Left lung (tissue), 10 donors: ENCODE results near the gene GRB10. TPM values are rescaled to one million over a fixed set of nuclear protein-coding genes. Genes with fewer than 3 reads are reported as not detected.

Experiments used
- ATAC-seq: fragments of 200-7000 bp; cut with Tn5 transposase; one replicate; pipeline ENCODE4 v1.9.1; 2020; ENCODE audit warnings: moderate library complexity
- DNase-seq, 4 donors: peaks; one replicate each; pipeline ENCODE4 v3.0.0-alpha.2; 2013 to 2020
- H3K27ac ChIP-seq, 2 donors: fragments of 200-600 bp; sonication (generic) in 1 of 2; one replicate each; pipeline versions ENCODE4 v1.5.0 to v1.8.0; 2020 to 2021
- H3K27me3 ChIP-seq, 2 donors: fragments of 200-600 bp; sonication (generic) in 1 of 2; one replicate each; pipeline versions ENCODE4 v1.5.0 to v1.8.0; 2020 to 2021
- H3K36me3 ChIP-seq, 2 donors: fragments of 200-600 bp; sonication (generic) in 1 of 2; one replicate each; pipeline versions ENCODE4 v1.5.0 to v1.8.0; 2020 to 2021
- H3K4me1 ChIP-seq, 2 donors: fragments of 200-600 bp; one replicate each; pipeline ENCODE4 v1.8.0; 2021
- H3K4me3 ChIP-seq, 2 donors: fragments of 200-600 bp; sonication (generic) in 1 of 2; one replicate each; pipeline versions ENCODE4 v1.5.0 to v1.8.0; 2020 to 2021; ENCODE audit warnings: mild to moderate bottlenecking in 1 of 2
- H3K9me3 ChIP-seq, 2 donors: fragments of 200-600 bp; sonication (generic) in 1 of 2; one replicate each; pipeline versions ENCODE4 v1.5.0 to v1.8.0; 2020 to 2021
- intact Hi-C, 2 donors: fragments of 100-400 bp; cut with DNase I; formaldehyde crosslinking; loops; one replicate each; pipeline versions ENCODE4 v1.11.2 to v1.14.2; 2022
- polyA plus RNA-seq, 6 donors: library from polyadenylated mRNA; unstranded; fragments of 120-200 nt; gene quantifications; one replicate each; pipeline ENCODE4 v1.2.1, GENCODE V29; 2013; ENCODE audit not compliant: insufficient read length in 6 of 6
- total RNA-seq, 2 donors: library from RNA; stranded (reverse); fragmentation: NEBNext Ultra II Directional; extraction: Animal tissue kit (Norgen Biotek cat#: 25700); gene quantifications; one replicate each; pipeline ENCODE4 v1.2.1, GENCODE V29; 2021
- TF ChIP-seq, protein P1 (sequence below), 2 donors: fragments of 200-600 bp; sonication (generic) in 1 of 2; IDR thresholded peaks; one replicate each; pipeline versions ENCODE4 v1.5.0 to v1.8.0; 2021; ENCODE audit warnings: antibody characterized with exemption in 2 of 2
- donor health status: DM: no; HTN: yes; CAD: no.
- donor health status: DM: no; HTN: no; CAD: no.

The GRB10 gene
- total and polyA plus RNA-seq, 8 donors = 38.8 to 58.3 (median 45.0) TPM

DNA sequence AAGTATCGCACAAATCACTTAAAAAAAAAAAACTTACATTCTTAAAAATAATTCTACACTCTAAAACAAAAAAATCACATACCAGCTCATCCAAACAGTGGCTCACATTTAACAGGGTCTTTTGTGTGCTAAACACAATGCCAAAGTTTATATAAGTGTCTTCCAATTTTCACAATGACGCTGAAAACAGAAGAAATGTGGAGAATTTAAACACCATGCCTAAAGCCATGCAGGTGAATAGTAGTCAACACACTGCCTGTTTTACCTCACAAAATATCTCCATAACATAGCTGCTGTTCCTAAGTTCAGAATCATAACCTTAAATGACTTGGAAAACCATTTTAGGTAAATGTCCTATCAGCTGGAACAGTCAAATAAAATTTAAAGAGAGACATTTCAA, 55.0 kb downstream of the GRB10 start:
- ATAC-seq (no peak), DNase-seq (no peak)
- Histone ChIP-seq H3K27ac (no peak overlapping the region), H3K9me3 (no peaks in the 10 kb centered on the region), H3K4me1 (peaks cover 10 to 78% of the 10 kb centered on the region in 2 donors), H3K27me3 (no peaks in the 10 kb centered on the region), H3K36me3 (no peaks in the 10 kb centered on the region), H3K4me3 (no peak overlapping the region)
- TF ChIP-seq, protein P1, sequence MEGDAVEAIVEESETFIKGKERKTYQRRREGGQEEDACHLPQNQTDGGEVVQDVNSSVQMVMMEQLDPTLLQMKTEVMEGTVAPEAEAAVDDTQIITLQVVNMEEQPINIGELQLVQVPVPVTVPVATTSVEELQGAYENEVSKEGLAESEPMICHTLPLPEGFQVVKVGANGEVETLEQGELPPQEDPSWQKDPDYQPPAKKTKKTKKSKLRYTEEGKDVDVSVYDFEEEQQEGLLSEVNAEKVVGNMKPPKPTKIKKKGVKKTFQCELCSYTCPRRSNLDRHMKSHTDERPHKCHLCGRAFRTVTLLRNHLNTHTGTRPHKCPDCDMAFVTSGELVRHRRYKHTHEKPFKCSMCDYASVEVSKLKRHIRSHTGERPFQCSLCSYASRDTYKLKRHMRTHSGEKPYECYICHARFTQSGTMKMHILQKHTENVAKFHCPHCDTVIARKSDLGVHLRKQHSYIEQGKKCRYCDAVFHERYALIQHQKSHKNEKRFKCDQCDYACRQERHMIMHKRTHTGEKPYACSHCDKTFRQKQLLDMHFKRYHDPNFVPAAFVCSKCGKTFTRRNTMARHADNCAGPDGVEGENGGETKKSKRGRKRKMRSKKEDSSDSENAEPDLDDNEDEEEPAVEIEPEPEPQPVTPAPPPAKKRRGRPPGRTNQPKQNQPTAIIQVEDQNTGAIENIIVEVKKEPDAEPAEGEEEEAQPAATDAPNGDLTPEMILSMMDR (IDR thresholded peaks at IDR 0.05) = no peak
- intact Hi-C loops = no loop called here

DNA sequence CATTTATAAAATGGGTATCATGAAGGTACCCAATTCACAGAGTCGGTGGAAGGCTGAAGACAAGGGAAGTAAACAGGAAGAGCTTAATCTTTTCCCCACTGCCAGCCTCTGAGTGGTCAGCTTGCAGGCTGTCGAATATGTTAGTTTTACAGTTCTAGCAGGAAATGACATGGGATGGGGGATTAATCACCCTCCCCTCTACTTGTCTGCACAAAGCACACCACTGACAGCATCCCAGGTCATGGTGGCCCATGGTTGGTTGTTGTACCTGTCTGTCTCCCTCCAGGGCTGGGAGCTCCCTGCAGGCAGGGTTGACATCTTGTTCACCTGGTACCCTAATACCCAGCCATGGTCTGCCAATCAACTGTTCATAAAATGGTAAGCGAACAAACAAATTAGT, 55.6 kb downstream of the GRB10 start:
- H3K9me3 ChIP-seq = no peaks in the 10 kb centered on the region
- peaks cover 10 to 84% of the 10 kb centered on the region in 2 donors for H3K4me1 ChIP-seq

DNA sequence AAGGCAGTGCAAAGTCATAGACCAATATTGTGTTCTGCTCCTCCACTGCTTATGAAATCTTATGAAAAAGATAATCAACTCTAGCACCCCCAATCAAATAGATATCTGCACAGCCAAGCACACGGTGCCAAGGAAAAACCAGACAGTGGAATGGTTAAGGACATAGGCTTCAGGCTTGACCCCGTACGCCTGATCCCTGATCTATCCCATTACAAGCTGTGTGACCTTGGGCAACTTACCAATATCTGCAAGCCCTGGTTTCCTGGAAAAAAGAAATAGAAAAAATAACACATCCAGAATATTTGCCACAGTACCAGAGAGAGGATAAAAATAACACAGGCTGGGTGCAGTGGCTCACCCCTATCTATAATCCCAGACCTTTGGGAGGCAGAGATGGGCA, 56.9 kb downstream of the GRB10 start:
- TF ChIP-seq, protein P1 (IDR thresholded peaks at IDR 0.05) = no peak

More for the DNA sequence above, 55.6 kb downstream of the GRB10 start:
- TF ChIP-seq, protein P1 (IDR thresholded peaks at IDR 0.05) = no peak
- no peak for ATAC-seq
- H3K4me3 ChIP-seq = no peak overlapping the region
- DNase-seq = no peak
- no peaks in the 10 kb centered on the region for H3K36me3 ChIP-seq
- no peak overlapping the region for H3K27ac ChIP-seq
- intact Hi-C loops = no loop called here
- no peaks in the 10 kb centered on the region for H3K27me3 ChIP-seq

DNA sequence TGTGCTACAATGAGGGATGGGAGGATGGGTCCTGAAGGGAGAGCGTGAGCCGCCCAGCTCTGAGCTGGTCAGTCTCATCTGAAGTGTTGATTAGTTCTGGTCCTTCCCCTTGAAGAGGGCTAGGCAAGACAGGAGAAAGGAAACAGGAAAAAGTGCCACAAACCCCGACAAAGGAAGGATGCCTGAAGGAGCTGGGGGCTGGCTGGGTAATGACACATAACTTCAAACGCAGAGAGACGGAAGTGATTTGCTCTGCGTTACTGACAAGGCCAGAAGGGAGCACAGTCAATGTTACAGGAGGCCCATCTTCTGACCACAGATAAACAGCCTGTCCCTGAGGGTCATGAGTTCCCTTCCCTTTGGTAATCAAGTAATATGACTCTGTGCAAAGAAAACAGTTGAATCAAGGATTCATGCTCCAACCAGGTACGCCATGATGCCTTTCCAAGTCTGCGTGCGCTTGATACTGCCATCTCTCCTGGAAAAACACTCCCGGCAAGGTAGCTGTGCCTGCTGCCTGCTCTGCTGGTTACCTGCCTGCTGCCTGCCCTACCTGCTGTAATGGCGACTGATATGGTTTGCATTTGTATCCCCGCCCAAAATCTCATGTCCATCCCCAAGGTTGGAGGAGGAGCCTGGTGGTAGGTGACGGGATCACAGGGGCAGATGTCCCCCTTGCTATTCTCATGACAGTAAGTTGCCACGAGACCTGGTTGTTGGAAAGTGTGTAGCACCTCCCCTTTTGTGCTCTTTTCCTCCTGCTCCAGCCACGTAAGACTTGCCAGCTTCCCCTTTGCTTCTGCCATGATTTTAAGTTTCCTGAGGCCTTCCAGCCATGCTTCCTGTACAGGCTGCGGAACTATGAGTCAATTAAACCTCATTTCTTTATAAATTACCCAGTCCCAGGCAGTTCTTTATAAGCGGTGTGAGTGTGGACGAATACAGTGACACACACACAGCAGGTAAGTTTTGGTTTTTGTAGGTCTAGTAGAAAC, 57.9 kb downstream of the GRB10 start:
- Histone ChIP-seq H3K9me3 (no peaks in the 10 kb centered on the region), H3K27ac (peak overlapping the region in 1 of 2 donors; percentile 86), H3K36me3 (no peaks in the 10 kb centered on the region), H3K27me3 (no peaks in the 10 kb centered on the region), H3K4me3 (no peak overlapping the region), H3K4me1 (peaks cover 0 to 86% of the 10 kb centered on the region in 2 donors)
- ATAC-seq (no peak), DNase-seq (no peak)
- TF ChIP-seq, protein P1 (IDR thresholded peaks at IDR 0.05) = no peak
- intact Hi-C loops = no loop called here

More for the DNA sequence above, 56.9 kb downstream of the GRB10 start:
- intact Hi-C loops = no loop called here
- Histone ChIP-seq H3K9me3 (no peaks in the 10 kb centered on the region), H3K4me3 (no peak overlapping the region), H3K27me3 (no peaks in the 10 kb centered on the region), H3K36me3 (no peaks in the 10 kb centered on the region), H3K4me1 (peaks cover 8 to 90% of the 10 kb centered on the region in 2 donors), H3K27ac (peak overlapping the region in 1 of 2 donors; percentile 86)
- DNase-seq (no peak), ATAC-seq (no peak)

DNA sequence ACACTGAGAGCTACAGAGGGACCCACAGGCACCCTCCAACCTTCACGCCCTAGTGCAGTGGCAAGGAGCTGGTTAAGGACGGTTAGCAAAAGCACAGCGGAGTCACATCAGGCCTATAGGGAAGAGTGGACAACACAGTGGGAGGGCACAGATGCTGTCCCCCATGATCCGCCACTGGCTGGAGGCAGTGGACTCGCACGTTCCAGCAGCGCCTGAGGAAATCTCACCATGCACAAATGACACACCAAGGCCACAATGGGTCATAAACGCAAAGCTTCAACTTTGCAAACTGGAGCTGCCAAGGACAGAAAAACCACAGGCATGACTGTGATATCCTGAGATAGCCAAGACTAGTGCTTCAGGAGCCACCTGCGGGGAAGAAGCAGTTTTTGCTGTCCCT, 58.8 kb downstream of the GRB10 start:
- intact Hi-C loops = no loop called here
- Histone ChIP-seq H3K4me3 (no peak overlapping the region), H3K27me3 (no peaks in the 10 kb centered on the region), H3K9me3 (no peaks in the 10 kb centered on the region), H3K36me3 (no peaks in the 10 kb centered on the region), H3K4me1 (peaks cover 3 to 86% of the 10 kb centered on the region in 2 donors), H3K27ac (peak overlapping the region in 1 of 2 donors; percentile 86)
- ATAC-seq = no peak
- TF ChIP-seq, protein P1 (IDR thresholded peaks at IDR 0.05) = no peak
- no peak for DNase-seq
